Body of pancreas (tissue), 4 donors: Measurements from ENCODE around the gene RFFL.

Source experiments
- POLR2A ChIP-seq, 3 donors: fragments of 450-650 bp; IDR thresholded peaks; one replicate each; pipeline ENCODE4 v1.6.1; 2016; ENCODE audit warnings: antibody characterized with exemption in 3 of 3, mild to moderate bottlenecking in 2 of 3
- TF ChIP-seq, protein P1 (sequence below), 7 experiments: fragments of 450-650 bp in 4 of 7; fragments of 200-600 bp in 3 of 7; sonication (generic) in 3 of 7; IDR thresholded peaks; one replicate each; pipeline ENCODE4 v1.5.1; 2016 to 2019; ENCODE audit warnings: antibody characterized with exemption in 7 of 7

DNA sequence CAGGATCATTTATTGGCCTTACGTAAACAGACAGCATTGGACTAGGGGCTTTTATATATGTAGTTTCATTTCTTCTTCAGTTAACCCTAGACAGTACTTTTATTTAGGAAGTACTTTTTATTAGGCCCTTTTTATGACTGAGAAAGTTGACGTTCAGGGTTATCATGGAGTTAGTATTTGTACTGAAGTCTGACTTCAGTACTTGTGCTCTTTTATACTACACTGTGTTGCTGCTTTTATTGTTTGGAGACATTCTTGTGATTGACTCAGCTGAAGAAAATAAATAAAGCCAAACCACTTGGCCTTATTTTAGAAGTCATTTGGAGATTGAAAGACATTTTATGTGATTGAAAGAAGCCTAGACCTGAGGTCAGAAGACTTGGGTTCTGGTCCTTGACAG is 76.3 kb downstream of the RFFL start:
- TF ChIP-seq, protein P1, sequence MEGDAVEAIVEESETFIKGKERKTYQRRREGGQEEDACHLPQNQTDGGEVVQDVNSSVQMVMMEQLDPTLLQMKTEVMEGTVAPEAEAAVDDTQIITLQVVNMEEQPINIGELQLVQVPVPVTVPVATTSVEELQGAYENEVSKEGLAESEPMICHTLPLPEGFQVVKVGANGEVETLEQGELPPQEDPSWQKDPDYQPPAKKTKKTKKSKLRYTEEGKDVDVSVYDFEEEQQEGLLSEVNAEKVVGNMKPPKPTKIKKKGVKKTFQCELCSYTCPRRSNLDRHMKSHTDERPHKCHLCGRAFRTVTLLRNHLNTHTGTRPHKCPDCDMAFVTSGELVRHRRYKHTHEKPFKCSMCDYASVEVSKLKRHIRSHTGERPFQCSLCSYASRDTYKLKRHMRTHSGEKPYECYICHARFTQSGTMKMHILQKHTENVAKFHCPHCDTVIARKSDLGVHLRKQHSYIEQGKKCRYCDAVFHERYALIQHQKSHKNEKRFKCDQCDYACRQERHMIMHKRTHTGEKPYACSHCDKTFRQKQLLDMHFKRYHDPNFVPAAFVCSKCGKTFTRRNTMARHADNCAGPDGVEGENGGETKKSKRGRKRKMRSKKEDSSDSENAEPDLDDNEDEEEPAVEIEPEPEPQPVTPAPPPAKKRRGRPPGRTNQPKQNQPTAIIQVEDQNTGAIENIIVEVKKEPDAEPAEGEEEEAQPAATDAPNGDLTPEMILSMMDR (IDR thresholded peaks at IDR 0.05): no peak
- no peak for TF ChIP-seq POLR2A (IDR thresholded peaks at IDR 0.05)
